K562 (cell line): ENCODE measurements around the gene ZG16B. TPM values are rescaled to one million over a fixed set of nuclear protein-coding genes. Genes with fewer than 3 reads are reported as not detected.

Experiments
- ATAC-seq: fragments of 200-7000 bp; cut with Tn5 transposase; 3 replicates; pipeline ENCODE4 v1.9.1; 2020; ENCODE audit warnings: moderate library complexity
- BruUV-seq: library from RNA; stranded (reverse); fragments of 400-500 nt; replicated peaks from 2 replicates; lab custom pipeline; 2021; lab: Mats Ljungman, UMichigan
- CTCF ChIA-PET: fragments of 300-600 bp; formaldehyde crosslinking; extraction: SDS; loops from one replicate; lab custom pipeline; 2021; ENCODE audit warnings: low intra/inter-chr PET ratio; lab: Yijun Ruan, JAX
- POLR2A ChIA-PET: fragments of 300-600, 350-650 bp; sonication (Branson Sonifier 250); formaldehyde crosslinking; extraction: SDS; loops from one replicate; lab custom pipeline; 2021; ENCODE audit warnings: antibody characterized with exemption, inconsistent platforms; lab: Yijun Ruan, JAX
- DNase-seq, 4 experiments: peaks; one replicate each; pipeline versions ENCODE4 v3.0.0 to v3.0.0-alpha.2; 2011 to 2018; ENCODE audit warnings: low spot score in 3 of 4, mixed read lengths in 3 of 4; ENCODE audit errors: extremely low read depth in 1 of 4
- FAIRE-seq: peaks from 2 replicates; lab custom pipeline; 2011; peaks lifted over from hg19 to GRCh38; lab: Jason Lieb, UNC
- H2AFZ ChIP-seq: 2 replicates; pipeline ENCODE4 v1.6.0; 2011; ENCODE audit warnings: low read depth, low read length, control low read depth, inconsistent platforms
- H3K27ac ChIP-seq: fragments of 200-600 bp; 3 replicates; pipeline ENCODE4 v1.8.0; 2011; ENCODE audit warnings: low read depth, mild to moderate bottlenecking, control low read depth, inconsistent platforms, low read length, moderate library complexity, mixed read lengths; ENCODE audit errors: extremely low read depth
- H3K27me3 ChIP-seq, 2 experiments: fragments of 300-600 bp in 1 of 2; 2 replicates in 1 of 2; 3 replicates in 1 of 2; pipeline versions ENCODE4 v1.6.0 to v1.8.0; 2011; ENCODE audit warnings: inconsistent platforms in 2 of 2, low read length in 2 of 2, mild to moderate bottlenecking in 1 of 2, mixed read lengths in 1 of 2, moderate library complexity in 1 of 2; ENCODE audit not compliant: control insufficient read depth in 2 of 2, insufficient read depth in 2 of 2
- H3K36me3 ChIP-seq: fragments of 300-600 bp; 3 replicates; pipeline ENCODE4 v1.8.0; 2011; ENCODE audit warnings: mild to moderate bottlenecking, low read length, inconsistent platforms; ENCODE audit not compliant: control insufficient read depth, insufficient read depth
- H3K4me1 ChIP-seq, 2 experiments: fragments of 200-600 bp in 1 of 2; replicated peaks in 1 of 2; 2 replicates in 1 of 2; 3 replicates in 1 of 2; pipeline versions ENCODE4 v1.5.1 to v1.8.0; 2011; ENCODE audit warnings: inconsistent platforms in 2 of 2, low read length in 2 of 2, mild to moderate bottlenecking in 1 of 2, mixed read lengths in 1 of 2, moderate library complexity in 1 of 2; ENCODE audit not compliant: control insufficient read depth in 2 of 2, insufficient read depth in 2 of 2
- H3K4me2 ChIP-seq: 2 replicates; pipeline ENCODE4 v1.6.1; 2011; ENCODE audit warnings: low read length, control low read depth, inconsistent platforms, mixed read lengths; ENCODE audit not compliant: insufficient read depth
- H3K4me3 ChIP-seq: fragments of 200-600 bp; sonication (generic), shearing (Covaris generic); 2 replicates; pipeline ENCODE4 v1.5.1; 2016; ENCODE audit warnings: control low read depth, inconsistent platforms
- H3K79me2 ChIP-seq: fragments of 200-600 bp; 3 replicates; pipeline ENCODE4 v1.8.0; 2011; ENCODE audit warnings: low read length, inconsistent platforms; ENCODE audit not compliant: control insufficient read depth, insufficient read depth
- H3K9ac ChIP-seq, 2 experiments: 2 replicates each; pipeline versions ENCODE4 v1.6.0 to v1.6.1; 2011; ENCODE audit warnings: low read depth in 2 of 2, low read length in 2 of 2, control low read depth in 1 of 2, inconsistent platforms in 1 of 2, mild to moderate bottlenecking in 1 of 2, mixed read lengths in 1 of 2; ENCODE audit not compliant: insufficient read depth in 1 of 2
- H3K9me1 ChIP-seq: one replicate; pipeline ENCODE4 v1.6.0; 2011; ENCODE audit warnings: inconsistent platforms, mild to moderate bottlenecking, low read length, moderate library complexity; ENCODE audit not compliant: control insufficient read depth, insufficient read depth
- H3K9me3 ChIP-seq: replicated peaks from 2 replicates; pipeline ENCODE4 v1.5.1; 2011; ENCODE audit warnings: low read depth, low read length, inconsistent platforms; ENCODE audit not compliant: control insufficient read depth, insufficient read depth
- H4K20me1 ChIP-seq: replicated peaks from 2 replicates; pipeline ENCODE4 v1.6.1; 2011; ENCODE audit warnings: low read length, inconsistent platforms, mixed read lengths; ENCODE audit not compliant: control insufficient read depth, insufficient read depth
- L3MBTL2 ChIP-seq: fragments of 450-650 bp; IDR thresholded peaks from 2 replicates; pipeline ENCODE4 v1.6.1; 2016; ENCODE audit warnings: mild to moderate bottlenecking, moderate library complexity
- MAX ChIP-seq: sonication (generic); formaldehyde crosslinking; IDR thresholded peaks from 2 replicates; pipeline ENCODE4 v1.9.0; 2022; ENCODE audit warnings: mild to moderate bottlenecking, missing genetic modification reagents
- NFE2 ChIP-seq: IDR thresholded peaks from 2 replicates; pipeline ENCODE4 v1.6.1; 2014; ENCODE audit warnings: antibody characterized with exemption, low read depth
- RAD21 ChIP-seq, 2 experiments: fragments of 250-450 bp in 1 of 2; fragments of 450-650 bp in 1 of 2; sonication (Bioruptor Pico) in 1 of 2; formaldehyde crosslinking in 1 of 2; IDR thresholded peaks in 1 of 2; conservative IDR thresholded peaks in 1 of 2; 2 replicates each; pipeline versions ENCODE4 v1.4.0 to v1.8.0; 2020 to 2022; ENCODE audit warnings: mild to moderate bottlenecking in 2 of 2, moderate library complexity in 1 of 2
- TBL1XR1 ChIP-seq, 2 experiments: IDR thresholded peaks; 2 replicates each; pipeline ENCODE4 v1.6.1; 2012; ENCODE audit warnings: improper control_type of control experiment in 2 of 2, low read length in 2 of 2, mild to moderate bottlenecking in 1 of 2
- ZBTB7A ChIP-seq: IDR thresholded peaks from 2 replicates; pipeline ENCODE4 v1.6.1; 2011; ENCODE audit warnings: low read depth, mild to moderate bottlenecking, low read length, moderate library complexity, borderline replicate concordance; ENCODE audit not compliant: control insufficient read depth
- ZNF263 ChIP-seq: sonication (generic); formaldehyde crosslinking; IDR thresholded peaks from 2 replicates; pipeline ENCODE4 v1.8.0; 2022; ENCODE audit warnings: mild to moderate bottlenecking, missing genetic modification reagents, borderline replicate concordance
- WGBS: fragments of 100-300 bp; shearing (Covaris generic); methylation state at CpG from one replicate; pipeline ENCODE4 v1.1.6; 2016; ENCODE audit warnings: low coverage, mixed read lengths; ENCODE audit not compliant: insufficient coverage; ENCODE audit errors: missing lambda C conversion rate; 5-methylcytosine and 5-hydroxymethylcytosine counted together
- in situ Hi-C: fragments of 300-500 bp; cut with MboI; formaldehyde crosslinking; loops from 4 replicates; pipeline ENCODE4 v1.15.0; 2018; ENCODE audit warnings: inconsistent platforms, mixed read lengths
- intact Hi-C: fragments of 100-400 bp; cut with micrococcal nuclease; formaldehyde crosslinking; loops from 2 replicates; pipeline ENCODE4 v1.14.2; 2022
- polyA plus RNA-seq, 8 experiments: library from polyadenylated mRNA; depleted of rRNA in 4 of 8; stranded (reverse) in 5 of 8; unstranded in 3 of 8; fragments of >200 nt; fragmentation: Nextera tagmentation in 2 of 8; fragmentation: Illumina TruSeq in 1 of 8; extraction: Ambion mirVana in 2 of 8; extraction: Trizol in 1 of 8; gene quantifications; 2 replicates each; pipeline versions ENCODE4 v1.2.1 to v1.2.3, GENCODE V29; 2011 to 2014; ENCODE audit warnings: inconsistent platforms in 1 of 8, missing spikeins in 1 of 8
- total RNA-seq, 7 experiments: library from RNA; depleted of rRNA in 6 of 7; stranded (reverse); fragments of >200 nt in 6 of 7; fragmentation: Illumina TruSeq in 2 of 7; extraction: Trizol in 2 of 7; gene quantifications; 2 replicates each; pipeline versions ENCODE4 v1.2.1 to v1.2.3, GENCODE V29; 2011 to 2021; ENCODE audit warnings: low replicate concordance in 1 of 7
- TF ChIP-seq, protein P1 (sequence below): sonication (generic); formaldehyde crosslinking; IDR thresholded peaks from 2 replicates; pipeline ENCODE4 v1.8.0; 2022; ENCODE audit warnings: mild to moderate bottlenecking, missing genetic modification reagents
- TF ChIP-seq, protein P2 (sequence below): sonication (generic); formaldehyde crosslinking; IDR thresholded peaks from 2 replicates; pipeline ENCODE4 v1.8.1; 2023; ENCODE audit warnings: mild to moderate bottlenecking, missing genetic modification reagents
- TF ChIP-seq, protein P3 (sequence below), 3 experiments: IDR thresholded peaks in 2 of 3; conservative IDR thresholded peaks in 1 of 3; 2 replicates each; pipeline ENCODE4 v1.5.1; 2011 to 2012; ENCODE audit warnings: low read length in 3 of 3, mild to moderate bottlenecking in 3 of 3, control low read depth in 2 of 3, improper control_type of control experiment in 1 of 3, inconsistent platforms in 1 of 3, low read depth in 1 of 3, mixed read lengths in 1 of 3, moderate library complexity in 1 of 3; ENCODE audit not compliant: insufficient read depth in 2 of 3

Gene ZG16B
- total and polyA plus RNA-seq, 9 of the 15 experiments (the other 6 are each of a cell fraction or from before 2014, with no cell fraction given): 0.25 to 0.43 (median 0.34) TPM; not detected in 5

GRCh38 chr16:2784358-2785100 is 45.6 kb upstream of the ZG16B start (continued):
- TF ChIP-seq, protein P1, sequence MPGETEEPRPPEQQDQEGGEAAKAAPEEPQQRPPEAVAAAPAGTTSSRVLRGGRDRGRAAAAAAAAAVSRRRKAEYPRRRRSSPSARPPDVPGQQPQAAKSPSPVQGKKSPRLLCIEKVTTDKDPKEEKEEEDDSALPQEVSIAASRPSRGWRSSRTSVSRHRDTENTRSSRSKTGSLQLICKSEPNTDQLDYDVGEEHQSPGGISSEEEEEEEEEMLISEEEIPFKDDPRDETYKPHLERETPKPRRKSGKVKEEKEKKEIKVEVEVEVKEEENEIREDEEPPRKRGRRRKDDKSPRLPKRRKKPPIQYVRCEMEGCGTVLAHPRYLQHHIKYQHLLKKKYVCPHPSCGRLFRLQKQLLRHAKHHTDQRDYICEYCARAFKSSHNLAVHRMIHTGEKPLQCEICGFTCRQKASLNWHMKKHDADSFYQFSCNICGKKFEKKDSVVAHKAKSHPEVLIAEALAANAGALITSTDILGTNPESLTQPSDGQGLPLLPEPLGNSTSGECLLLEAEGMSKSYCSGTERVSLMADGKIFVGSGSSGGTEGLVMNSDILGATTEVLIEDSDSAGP (CRISPR knock-in tag): no peak
- no peak for TF ChIP-seq NFE2

GRCh38 chr16:2785101-2785991 is 44.8 kb upstream of the ZG16B start:
- H2AFZ ChIP-seq: no peak overlapping the region
- POLR2A ChIA-PET: no interaction called here
- BruUV-seq: no TSS peak
- TF ChIP-seq, protein P2, sequence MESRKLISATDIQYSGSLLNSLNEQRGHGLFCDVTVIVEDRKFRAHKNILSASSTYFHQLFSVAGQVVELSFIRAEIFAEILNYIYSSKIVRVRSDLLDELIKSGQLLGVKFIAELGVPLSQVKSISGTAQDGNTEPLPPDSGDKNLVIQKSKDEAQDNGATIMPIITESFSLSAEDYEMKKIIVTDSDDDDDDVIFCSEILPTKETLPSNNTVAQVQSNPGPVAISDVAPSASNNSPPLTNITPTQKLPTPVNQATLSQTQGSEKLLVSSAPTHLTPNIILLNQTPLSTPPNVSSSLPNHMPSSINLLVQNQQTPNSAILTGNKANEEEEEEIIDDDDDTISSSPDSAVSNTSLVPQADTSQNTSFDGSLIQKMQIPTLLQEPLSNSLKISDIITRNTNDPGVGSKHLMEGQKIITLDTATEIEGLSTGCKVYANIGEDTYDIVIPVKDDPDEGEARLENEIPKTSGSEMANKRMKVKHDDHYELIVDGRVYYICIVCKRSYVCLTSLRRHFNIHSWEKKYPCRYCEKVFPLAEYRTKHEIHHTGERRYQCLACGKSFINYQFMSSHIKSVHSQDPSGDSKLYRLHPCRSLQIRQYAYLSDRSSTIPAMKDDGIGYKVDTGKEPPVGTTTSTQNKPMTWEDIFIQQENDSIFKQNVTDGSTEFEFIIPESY (CRISPR knock-in tag): peak; percentile 98
- peak in 1 of 2 experiments; percentile 17; a peak in 1 of 4 replicates for TF ChIP-seq RAD21 (CRISPR knock-in tag; conservative IDR thresholded peaks at IDR 0.05 in 1 of 2, IDR thresholded peaks at IDR 0.05 in 1 of 2)
- TF ChIP-seq, protein P3, sequence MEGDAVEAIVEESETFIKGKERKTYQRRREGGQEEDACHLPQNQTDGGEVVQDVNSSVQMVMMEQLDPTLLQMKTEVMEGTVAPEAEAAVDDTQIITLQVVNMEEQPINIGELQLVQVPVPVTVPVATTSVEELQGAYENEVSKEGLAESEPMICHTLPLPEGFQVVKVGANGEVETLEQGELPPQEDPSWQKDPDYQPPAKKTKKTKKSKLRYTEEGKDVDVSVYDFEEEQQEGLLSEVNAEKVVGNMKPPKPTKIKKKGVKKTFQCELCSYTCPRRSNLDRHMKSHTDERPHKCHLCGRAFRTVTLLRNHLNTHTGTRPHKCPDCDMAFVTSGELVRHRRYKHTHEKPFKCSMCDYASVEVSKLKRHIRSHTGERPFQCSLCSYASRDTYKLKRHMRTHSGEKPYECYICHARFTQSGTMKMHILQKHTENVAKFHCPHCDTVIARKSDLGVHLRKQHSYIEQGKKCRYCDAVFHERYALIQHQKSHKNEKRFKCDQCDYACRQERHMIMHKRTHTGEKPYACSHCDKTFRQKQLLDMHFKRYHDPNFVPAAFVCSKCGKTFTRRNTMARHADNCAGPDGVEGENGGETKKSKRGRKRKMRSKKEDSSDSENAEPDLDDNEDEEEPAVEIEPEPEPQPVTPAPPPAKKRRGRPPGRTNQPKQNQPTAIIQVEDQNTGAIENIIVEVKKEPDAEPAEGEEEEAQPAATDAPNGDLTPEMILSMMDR (IDR thresholded peaks at IDR 0.05 in 2 of 3, conservative IDR thresholded peaks at IDR 0.05 in 1 of 3; ENCODE audit: insufficient read depth in 2 of 3, low read depth in 1 of 3, low read length in 3 of 3): peak; percentile 31 to 52 (median 31); a peak in 4 of 6 replicates
- TF ChIP-seq MAX (CRISPR knock-in tag): 0 out of 2 replicates have a peak, but pooled peaks have one; percentile 43
- TF ChIP-seq TBL1XR1 (IDR thresholded peaks at IDR 0.05; ENCODE audit: low read length in 2 of 2): no peak
- TF ChIP-seq ZNF263 (CRISPR knock-in tag): no peak
- TF ChIP-seq L3MBTL2: peak; percentile 72
- 0 out of 2 replicates have a peak, but pooled peaks have one; percentile 28 for TF ChIP-seq ZBTB7A

More at GRCh38 chr16:2785101-2785991, 44.8 kb upstream of the ZG16B start:
- intact Hi-C loops: no loop called here
- Histone ChIP-seq H3K36me3 (no peaks in the 10 kb centered on the region), H3K4me1 (peaks cover 4 to 31% of the 10 kb centered on the region in 2 experiments; a peak in 4 of 5 replicates), H3K9me3 (no peaks in the 10 kb centered on the region), H3K27ac (no peak overlapping the region), H3K4me3 (no peak overlapping the region), H3K9ac (peak overlapping the region in 1 of 2 experiments; percentile 31; a peak in 2 of 4 replicates), H3K9me1 (no peaks in the 10 kb centered on the region), H3K27me3 (peaks cover 9 to 19% of the 10 kb centered on the region in 2 experiments; a peak in 4 of 5 replicates), H4K20me1 (0 out of 2 replicates have a peak, but pooled peaks cover 4% of the 10 kb centered on the region), H3K79me2 (no peaks in the 10 kb centered on the region), H3K4me2 (no peak overlapping the region)
- ATAC-seq: peak; percentile 68
- 44% methylated on average over 45 of the region's 79 CpGs for WGBS
- peak in 3 of 4 experiments; percentile 47 to 62 (median 60) for DNase-seq
- CTCF ChIA-PET: no interaction called here
- in situ Hi-C loops: no loop called here
- FAIRE-seq: no peak
